ENCODE measurements around the gene FTSJ1.
A peak's percentile ranks its signal among the peaks of the same experiment; 100 is the strongest.
"Not testable (repeated sequence)": the region's sequence is repeated elsewhere in the genome, so short reads cannot be mapped to it uniquely, and the experiment has no call there.

FTSJ1 gene

GRCh38 chrX:48504261-48504660 lies 28.3 kb downstream of the FTSJ1 start:
- DNase-seq: no peak

- no peak for DNase-seq
Observed at GRCh38 chrX:48505481-48505880, 29.5 kb downstream of the FTSJ1 start.

GRCh38 chrX:48507246-48507645 lies 31.2 kb downstream of the FTSJ1 start:
- no peak for DNase-seq

DNA sequence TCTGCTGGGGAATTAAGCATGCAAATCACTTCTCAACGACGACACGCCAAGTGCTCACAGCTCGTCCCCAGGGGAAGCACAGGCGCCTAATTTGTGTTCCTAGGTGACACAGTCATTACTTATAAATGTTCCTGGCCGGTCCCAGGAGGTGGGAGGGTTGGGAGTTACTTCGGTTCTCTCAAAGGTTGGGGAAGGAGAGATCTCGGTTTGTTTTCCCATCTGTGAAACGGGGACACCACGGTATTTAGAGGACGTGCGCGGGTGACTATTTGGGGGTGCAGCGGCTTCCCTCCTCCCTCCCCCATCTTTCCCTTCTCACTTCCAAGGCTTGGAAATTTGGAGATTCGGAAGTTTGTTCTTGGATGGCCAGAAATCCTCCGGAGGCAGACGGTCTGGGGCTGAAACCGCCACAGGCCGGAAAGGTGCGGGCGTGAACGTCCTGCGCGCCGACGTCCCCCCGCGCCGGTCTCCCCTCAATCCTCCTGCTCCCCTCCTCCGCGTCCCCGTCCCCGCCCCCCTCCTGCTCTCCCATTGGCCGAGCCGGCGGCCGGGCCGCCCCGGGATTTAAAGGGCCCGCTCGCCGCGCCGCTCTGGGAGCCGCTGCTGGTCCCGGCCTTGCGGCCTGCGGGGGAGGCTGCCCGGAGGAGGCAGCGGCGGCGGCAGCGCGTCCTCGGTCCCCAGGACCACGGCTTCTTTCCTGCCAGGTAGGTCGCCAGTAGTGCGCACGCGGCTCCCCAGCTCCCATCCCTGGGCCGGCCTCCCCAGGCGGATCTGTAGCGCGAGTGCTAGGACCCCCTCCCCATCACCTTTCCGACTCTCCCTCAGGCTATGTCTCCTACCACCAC lies 32.6 kb downstream of the FTSJ1 start, which contains the start of gene PORCN:
TSS of gene PORCN (plus strand) at position 593 of the 845 bp plus-strand sequence. CDS start 829 bp downstream, outside the sequence.
- peak; percentile 76 for DNase-seq

GRCh38 chrX:48509245-48509590 lies 33.2 kb downstream of the FTSJ1 start:
- DNase-seq: no peak

DNA sequence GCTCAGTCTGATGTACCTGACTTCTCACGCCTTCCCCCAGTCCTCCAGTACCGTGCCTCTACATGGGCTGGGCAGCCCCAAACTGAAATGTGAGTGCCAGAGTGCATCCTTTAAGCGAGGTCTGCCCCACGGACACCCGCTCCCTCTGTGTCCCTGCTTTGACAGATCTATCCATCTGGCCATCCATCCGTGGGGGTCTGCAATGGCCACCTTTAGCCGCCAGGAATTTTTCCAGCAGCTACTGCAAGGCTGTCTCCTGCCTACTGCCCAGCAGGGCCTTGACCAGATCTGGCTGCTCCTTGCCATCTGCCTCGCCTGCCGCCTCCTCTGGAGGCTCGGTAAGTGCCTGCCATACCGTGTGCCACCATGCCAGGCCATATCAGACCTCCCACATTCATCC lies 33.6 kb downstream of the FTSJ1 start:
- no peak for DNase-seq

DNA sequence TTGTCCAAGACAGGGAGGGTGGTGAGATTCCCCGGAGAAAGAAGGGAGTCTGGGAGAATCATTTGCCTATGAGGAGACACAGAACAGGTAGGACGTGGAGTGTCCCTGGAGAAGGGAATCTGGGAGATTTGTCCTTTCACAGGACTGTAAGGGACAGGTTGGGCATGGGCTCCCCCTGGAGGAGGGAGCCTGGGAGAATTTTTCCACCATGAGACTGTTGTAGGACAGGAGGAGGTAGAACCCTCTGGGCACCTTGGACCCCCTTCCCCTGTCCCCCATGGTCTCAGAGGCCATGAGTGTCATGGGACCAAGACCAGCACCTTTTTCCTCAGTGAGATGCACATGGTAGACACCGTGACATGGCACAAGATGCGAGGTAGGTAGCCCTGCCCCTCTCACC lies 35.6 kb downstream of the FTSJ1 start:
- no peak for DNase-seq

GRCh38 chrX:48512371-48512935 lies 36.5 kb downstream of the FTSJ1 start:
- DNase-seq: no peak

- DNase-seq: no peak
Observed at GRCh38 chrX:48513670-48514069, 37.7 kb downstream of the FTSJ1 start.

DNA sequence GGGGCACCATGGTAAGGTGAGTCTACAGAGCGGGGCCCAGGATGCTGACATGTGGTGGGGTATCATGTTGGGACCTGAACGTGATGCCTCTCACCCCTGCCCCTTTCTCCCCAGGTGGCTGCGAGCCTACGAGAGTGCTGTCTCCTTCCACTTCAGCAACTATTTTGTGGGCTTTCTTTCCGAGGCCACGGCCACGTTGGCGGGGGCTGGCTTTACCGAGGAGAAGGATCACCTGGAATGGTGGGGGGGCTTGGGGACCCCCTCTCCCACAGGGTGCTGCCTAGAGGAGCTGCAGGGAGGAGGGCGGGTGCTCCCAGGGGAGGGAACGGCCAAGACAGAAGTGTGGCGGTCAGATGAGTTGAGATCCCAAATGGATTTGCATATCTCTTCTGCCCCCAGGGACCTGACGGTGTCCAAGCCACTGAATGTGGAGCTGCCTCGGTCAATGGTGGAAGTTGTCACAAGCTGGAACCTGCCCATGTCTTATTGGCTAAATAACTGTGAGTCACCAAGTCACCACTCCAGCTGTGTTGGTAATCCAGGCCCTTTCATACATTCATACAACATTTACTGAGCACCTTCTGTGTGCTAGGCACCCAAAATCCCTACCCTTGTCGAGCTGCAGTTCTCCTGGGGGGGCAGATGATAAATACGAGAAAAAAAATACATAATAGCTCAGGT lies 38.3 kb downstream of the FTSJ1 start:
- no peak for DNase-seq

GRCh38 chrX:48514868-48515460 lies 39.0 kb downstream of the FTSJ1 start:
- DNase-seq: no peak

GRCh38 chrX:48515842-48516241 lies 39.8 kb downstream of the FTSJ1 start:
- no peak for DNase-seq

- DNase-seq: no peak
Observed at GRCh38 chrX:48516285-48516684, 40.3 kb downstream of the FTSJ1 start.

GRCh38 chrX:48516987-48517386 lies 41.0 kb downstream of the FTSJ1 start:
- DNase-seq: no peak

DNA sequence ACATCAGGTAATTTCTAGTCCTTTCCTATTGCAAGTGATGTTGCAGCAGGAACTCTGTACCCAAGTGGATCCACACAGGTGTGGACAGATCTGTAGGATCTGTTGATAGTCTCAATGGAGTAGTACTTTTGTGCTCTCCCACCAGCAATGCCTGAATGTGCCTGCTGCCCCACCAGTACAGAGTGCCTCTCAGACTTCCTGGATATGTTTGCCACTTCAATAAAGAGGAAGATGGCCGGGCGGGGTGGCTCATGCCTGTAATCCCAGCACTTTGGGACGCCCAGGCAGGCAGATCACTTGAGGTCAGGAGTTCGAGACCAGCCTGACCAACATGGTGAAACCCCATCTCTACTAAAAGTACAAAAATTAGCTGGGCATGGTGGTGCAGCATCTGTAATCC lies 43.5 kb downstream of the FTSJ1 start:
- DNase-seq: not testable (repeated sequence)

- DNase-seq: no peak
Observed at GRCh38 chrX:48520455-48520854, 44.5 kb downstream of the FTSJ1 start.

GRCh38 chrX:48520976-48521352 lies 45.0 kb downstream of the FTSJ1 start:
- DNase-seq: no peak

- DNase-seq: peak; percentile 92
Observed at GRCh38 chrX:48521353-48522243, 45.6 kb downstream of the FTSJ1 start, which contains the start of gene EBP. Gene EBP, plus strand, starts transcription at chrX:48521808. Its CDS starts 1,964 bp downstream, at chrX:48523772.

DNA sequence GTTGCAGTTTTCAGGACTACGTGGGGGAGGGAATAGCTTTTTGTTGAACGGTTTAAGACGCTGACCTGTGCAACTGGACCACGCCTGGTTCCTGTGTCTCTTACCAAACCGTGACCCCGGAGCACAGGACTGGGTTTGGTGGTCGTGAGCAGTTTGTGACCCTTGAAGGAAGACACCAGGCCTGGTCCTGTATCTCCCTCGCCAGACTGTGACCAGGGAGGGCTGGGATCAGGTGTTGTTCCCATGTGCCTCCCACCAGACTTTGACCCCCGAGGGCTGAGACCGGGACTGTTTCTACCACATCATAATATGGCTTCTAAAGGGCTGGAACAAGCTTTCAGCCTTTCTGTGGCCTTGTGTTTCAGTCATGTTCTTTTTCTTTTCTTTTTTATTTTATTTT lies 46.3 kb downstream of the FTSJ1 start:
- no peak for DNase-seq

- DNase-seq: no peak
Observed at GRCh38 chrX:48523682-48524081, 47.7 kb downstream of the FTSJ1 start.

GRCh38 chrX:48525853-48526252 lies 49.9 kb downstream of the FTSJ1 start:
- not testable (repeated sequence) for DNase-seq

- no peak for DNase-seq
Observed at GRCh38 chrX:48530736-48531135, 54.7 kb downstream of the FTSJ1 start.
